Cardiac muscle cell (in vitro differentiated cells and primary cell): ENCODE data around the gene KIF6. TPM values are rescaled to one million over a fixed set of nuclear protein-coding genes. Genes with fewer than 3 reads are reported as not detected.

Source experiments
- DNase-seq, 2 donors: peaks; one replicate each; pipeline versions ENCODE4 v3.0.0 to v3.0.0-alpha.2; 2010 to 2017; ENCODE audit warnings: low read depth in 1 of 2, low spot score in 1 of 2
- H3K27ac ChIP-seq: fragments of 200-600 bp; sonication (generic); 2 replicates; pipeline ENCODE4 v1.5.1; 2016
- H3K27me3 ChIP-seq: fragments of 200-600 bp; sonication (generic); 2 replicates; pipeline ENCODE4 v1.6.0; 2016; ENCODE audit warnings: control low read depth
- H3K36me3 ChIP-seq: fragments of 200-600 bp; sonication (generic); 2 replicates; pipeline ENCODE4 v1.5.1; 2016; ENCODE audit warnings: control low read depth
- H3K4me1 ChIP-seq: fragments of 200-600 bp; sonication (generic); 2 replicates; pipeline ENCODE4 v1.8.1; 2017; ENCODE audit warnings: low read depth, mild to moderate bottlenecking, mixed run types
- H3K4me3 ChIP-seq: fragments of 200-600 bp; sonication (generic); 2 replicates; pipeline ENCODE4 v1.5.1; 2016; ENCODE audit warnings: mild to moderate bottlenecking
- H3K9me3 ChIP-seq: fragments of 200-600 bp; sonication (generic); 2 replicates; pipeline ENCODE4 v1.5.1; 2017; ENCODE audit warnings: low read depth, mild to moderate bottlenecking, control low read depth
- polyA plus RNA-seq: library from polyadenylated mRNA; unstranded; fragments of >200 nt; fragmentation: Nextera tagmentation; extraction: Ambion mirVana; gene quantifications from 2 replicates; pipeline ENCODE4 v1.2.1, GENCODE V29; 2016
- total RNA-seq: library from RNA; depleted of rRNA; stranded (reverse); fragments of >200 nt; gene quantifications from 2 replicates; pipeline ENCODE4 v1.2.3, GENCODE V29; 2016
- TF ChIP-seq, protein P1 (sequence below): IDR thresholded peaks from 2 replicates; pipeline ENCODE4 v1.5.1; 2012; ENCODE audit warnings: low read depth, mild to moderate bottlenecking, low read length

KIF6 gene
- total and polyA plus RNA-seq, 2 experiments from 2014 or later = 0.69 to 1.7 TPM

DNA sequence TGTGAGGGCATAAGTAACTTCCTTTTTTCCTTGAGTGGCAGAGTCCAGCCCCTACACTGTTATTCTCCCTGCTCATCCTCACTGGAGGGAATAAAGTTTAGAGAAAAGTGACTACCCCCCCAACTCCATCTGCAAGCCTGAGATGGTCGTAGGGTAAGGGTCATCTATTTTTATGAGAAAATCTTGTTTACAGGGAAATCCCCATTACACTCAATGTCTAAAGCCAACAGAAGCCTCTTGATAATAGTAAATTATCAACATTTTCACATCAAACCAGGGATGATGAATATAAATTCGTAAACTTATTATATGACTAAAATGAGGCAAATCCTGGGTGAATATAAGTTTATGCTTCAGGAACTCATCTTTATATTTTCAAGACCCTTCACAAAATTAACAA is 228.8 kb downstream of the KIF6 start:
- Histone ChIP-seq H3K4me3 (no peak overlapping the region), H3K36me3 (no peaks in the 10 kb centered on the region), H3K27ac (no peak overlapping the region), H3K9me3 (no peaks in the 10 kb centered on the region), H3K4me1 (peaks cover 7% of the 10 kb centered on the region), H3K27me3 (no peaks in the 10 kb centered on the region)
- TF ChIP-seq, protein P1, sequence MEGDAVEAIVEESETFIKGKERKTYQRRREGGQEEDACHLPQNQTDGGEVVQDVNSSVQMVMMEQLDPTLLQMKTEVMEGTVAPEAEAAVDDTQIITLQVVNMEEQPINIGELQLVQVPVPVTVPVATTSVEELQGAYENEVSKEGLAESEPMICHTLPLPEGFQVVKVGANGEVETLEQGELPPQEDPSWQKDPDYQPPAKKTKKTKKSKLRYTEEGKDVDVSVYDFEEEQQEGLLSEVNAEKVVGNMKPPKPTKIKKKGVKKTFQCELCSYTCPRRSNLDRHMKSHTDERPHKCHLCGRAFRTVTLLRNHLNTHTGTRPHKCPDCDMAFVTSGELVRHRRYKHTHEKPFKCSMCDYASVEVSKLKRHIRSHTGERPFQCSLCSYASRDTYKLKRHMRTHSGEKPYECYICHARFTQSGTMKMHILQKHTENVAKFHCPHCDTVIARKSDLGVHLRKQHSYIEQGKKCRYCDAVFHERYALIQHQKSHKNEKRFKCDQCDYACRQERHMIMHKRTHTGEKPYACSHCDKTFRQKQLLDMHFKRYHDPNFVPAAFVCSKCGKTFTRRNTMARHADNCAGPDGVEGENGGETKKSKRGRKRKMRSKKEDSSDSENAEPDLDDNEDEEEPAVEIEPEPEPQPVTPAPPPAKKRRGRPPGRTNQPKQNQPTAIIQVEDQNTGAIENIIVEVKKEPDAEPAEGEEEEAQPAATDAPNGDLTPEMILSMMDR = no peak
- no peak for DNase-seq

DNA sequence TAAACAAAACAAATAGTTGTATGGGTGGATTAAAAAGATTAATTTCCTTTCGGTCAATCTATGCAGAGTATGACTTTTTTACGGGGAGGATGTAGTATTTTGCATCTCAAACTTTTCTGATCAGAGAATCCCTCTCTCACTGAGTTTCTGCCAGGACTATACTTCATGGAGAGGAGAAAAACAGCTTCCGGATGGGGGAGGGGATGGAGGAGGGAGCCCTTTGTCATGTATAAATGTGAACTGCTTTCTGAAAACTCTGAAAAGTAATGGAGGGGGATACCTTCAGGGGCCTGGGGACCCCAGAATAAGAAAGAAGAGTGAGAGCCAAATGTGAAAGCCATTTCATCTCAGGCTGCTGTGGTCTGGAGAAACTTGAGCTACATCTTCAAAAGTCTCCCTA is 229.6 kb downstream of the KIF6 start:
- TF ChIP-seq, protein P1 = no peak
- no peak overlapping the region for H3K4me3 ChIP-seq

DNA sequence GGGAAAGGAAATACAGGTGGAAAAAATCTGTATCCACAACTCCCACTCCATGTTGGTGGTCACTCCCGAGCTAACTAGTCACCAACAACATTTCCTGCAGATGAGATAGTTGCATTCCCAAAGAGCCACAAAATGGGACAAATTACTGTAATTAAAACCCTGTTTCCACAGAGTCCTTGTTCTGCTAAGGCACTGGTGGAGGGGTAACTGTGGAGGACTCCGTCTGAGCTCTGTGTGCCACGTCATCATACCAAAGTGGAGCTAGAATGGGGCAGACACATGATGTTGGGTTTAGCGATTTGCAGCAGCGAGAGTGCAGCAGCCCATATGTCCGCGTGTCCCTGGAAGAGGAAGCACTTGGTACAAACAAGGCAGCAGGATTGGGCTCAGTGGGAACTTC is 230.2 kb downstream of the KIF6 start:
- H3K9me3 ChIP-seq = no peaks in the 10 kb centered on the region
- H3K4me3 ChIP-seq = no peak overlapping the region
- TF ChIP-seq, protein P1 = no peak
- H3K27ac ChIP-seq = no peak overlapping the region
- no peak for DNase-seq
- no peaks in the 10 kb centered on the region for H3K36me3 ChIP-seq
- H3K27me3 ChIP-seq = no peaks in the 10 kb centered on the region
- peaks cover 7% of the 10 kb centered on the region for H3K4me1 ChIP-seq

More for the DNA sequence above, 229.6 kb downstream of the KIF6 start:
- Histone ChIP-seq H3K27ac (no peak overlapping the region), H3K4me1 (peaks cover 7% of the 10 kb centered on the region), H3K36me3 (no peaks in the 10 kb centered on the region), H3K9me3 (no peaks in the 10 kb centered on the region), H3K27me3 (no peaks in the 10 kb centered on the region)
- DNase-seq = no peak

- no peaks in the 10 kb centered on the region for H3K36me3 ChIP-seq
- H3K27me3 ChIP-seq = no peaks in the 10 kb centered on the region
- no peak overlapping the region for H3K27ac ChIP-seq
- peaks cover 7% of the 10 kb centered on the region for H3K4me1 ChIP-seq
- TF ChIP-seq, protein P1 = no peak
- H3K9me3 ChIP-seq = no peaks in the 10 kb centered on the region
- peak in 1 of 2 donors; percentile 75 for DNase-seq
- H3K4me3 ChIP-seq = no peak overlapping the region
Observed at GRCh38 chr6:39493777-39494176, 231.4 kb downstream of the KIF6 start.

- TF ChIP-seq, protein P1 = no peak
- Histone ChIP-seq H3K27ac (no peak overlapping the region), H3K27me3 (no peaks in the 10 kb centered on the region)
Observed at GRCh38 chr6:39493174-39493573, 232.0 kb downstream of the KIF6 start.

GRCh38 chr6:39490108-39490507 is 235.1 kb downstream of the KIF6 start:
- Histone ChIP-seq H3K9me3 (no peaks in the 10 kb centered on the region), H3K27ac (no peak overlapping the region), H3K4me3 (no peak overlapping the region), H3K36me3 (no peaks in the 10 kb centered on the region), H3K4me1 (peaks cover 7% of the 10 kb centered on the region), H3K27me3 (no peaks in the 10 kb centered on the region)
- peak in 1 of 2 donors; percentile 40 for DNase-seq
- TF ChIP-seq, protein P1 = no peak

More at GRCh38 chr6:39493174-39493573, 232.0 kb downstream of the KIF6 start:
- Histone ChIP-seq H3K4me3 (no peak overlapping the region), H3K4me1 (peaks cover 7% of the 10 kb centered on the region), H3K36me3 (no peaks in the 10 kb centered on the region), H3K9me3 (no peaks in the 10 kb centered on the region)
- peak; percentile 44 to 56 for DNase-seq
